ENCODE data around the gene SLC2A3. TPM values are rescaled to one million over a fixed set of nuclear protein-coding genes. Genes with fewer than 3 reads are reported as not detected.
"Not testable (repeated sequence)": the region's sequence is repeated elsewhere in the genome, so short reads cannot be mapped to it uniquely, and the experiment has no call there.

The SLC2A3 gene
- total RNA-seq, 1 donor from 2014 or later: 87.9 TPM

DNA sequence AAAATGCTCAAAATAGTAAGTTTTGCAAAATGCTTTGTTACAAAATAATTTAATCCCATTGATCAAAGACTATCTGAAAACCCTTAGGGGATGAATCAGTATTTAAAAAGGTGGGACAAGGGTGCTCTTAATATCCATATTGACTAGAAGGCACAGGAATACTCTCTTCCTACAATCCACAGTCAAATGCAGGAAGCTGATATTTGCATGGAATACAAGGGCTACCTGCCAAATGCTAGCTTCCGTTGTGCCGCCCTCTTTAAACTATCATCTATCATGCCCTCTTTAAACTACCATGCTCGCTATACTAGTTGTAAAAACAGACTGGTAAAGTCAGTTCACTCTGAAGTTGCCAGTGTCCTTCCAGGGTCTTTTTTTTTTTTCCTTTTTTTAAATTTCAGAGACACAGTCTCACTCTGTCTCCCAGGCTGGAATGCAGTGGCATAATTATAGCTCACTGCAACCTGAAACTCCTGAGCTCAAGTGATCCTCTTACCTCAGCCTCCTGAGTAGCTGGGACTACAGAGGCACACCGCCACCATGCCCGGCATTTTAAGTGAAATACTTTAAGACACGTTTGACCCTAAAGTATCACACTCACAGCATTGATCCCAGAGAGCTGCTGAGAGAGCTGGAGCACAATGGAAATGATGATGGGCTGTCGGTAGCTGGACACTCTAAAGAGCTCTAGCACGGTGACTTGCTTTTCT is 6.7 kb downstream of the SLC2A3 start:
- POLR2A ChIA-PET: interaction anchor here (0.7 kb wide), 1 partner anchor 70 kb away, joined by 3 read pairs; no protein-coding TSS in a partner anchor
- Mint-ChIP-seq H3K9me3 (no peaks in the 10 kb centered on the region), H3K27ac (no peak overlapping the region), H3K4me3 (no peak overlapping the region), H3K4me1 (no peaks in the 10 kb centered on the region), H3K27me3 (no peaks in the 10 kb centered on the region), H3K36me3 (ENCODE audit: low read depth) (peaks cover 61% of the 10 kb centered on the region)
- no peak for ATAC-seq (ENCODE audit: low read depth)
- CTCF ChIA-PET: interaction anchor here (5.4 kb wide), 1 partner anchor 66 kb away, joined by 98 read pairs; no protein-coding TSS in a partner anchor
- intact Hi-C loops (cut with micrococcal nuclease): no loop called here
- TF ChIP-seq, protein P1, sequence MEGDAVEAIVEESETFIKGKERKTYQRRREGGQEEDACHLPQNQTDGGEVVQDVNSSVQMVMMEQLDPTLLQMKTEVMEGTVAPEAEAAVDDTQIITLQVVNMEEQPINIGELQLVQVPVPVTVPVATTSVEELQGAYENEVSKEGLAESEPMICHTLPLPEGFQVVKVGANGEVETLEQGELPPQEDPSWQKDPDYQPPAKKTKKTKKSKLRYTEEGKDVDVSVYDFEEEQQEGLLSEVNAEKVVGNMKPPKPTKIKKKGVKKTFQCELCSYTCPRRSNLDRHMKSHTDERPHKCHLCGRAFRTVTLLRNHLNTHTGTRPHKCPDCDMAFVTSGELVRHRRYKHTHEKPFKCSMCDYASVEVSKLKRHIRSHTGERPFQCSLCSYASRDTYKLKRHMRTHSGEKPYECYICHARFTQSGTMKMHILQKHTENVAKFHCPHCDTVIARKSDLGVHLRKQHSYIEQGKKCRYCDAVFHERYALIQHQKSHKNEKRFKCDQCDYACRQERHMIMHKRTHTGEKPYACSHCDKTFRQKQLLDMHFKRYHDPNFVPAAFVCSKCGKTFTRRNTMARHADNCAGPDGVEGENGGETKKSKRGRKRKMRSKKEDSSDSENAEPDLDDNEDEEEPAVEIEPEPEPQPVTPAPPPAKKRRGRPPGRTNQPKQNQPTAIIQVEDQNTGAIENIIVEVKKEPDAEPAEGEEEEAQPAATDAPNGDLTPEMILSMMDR (IDR thresholded peaks at IDR 0.05): no peak
- no peak for DNase-seq

DNA sequence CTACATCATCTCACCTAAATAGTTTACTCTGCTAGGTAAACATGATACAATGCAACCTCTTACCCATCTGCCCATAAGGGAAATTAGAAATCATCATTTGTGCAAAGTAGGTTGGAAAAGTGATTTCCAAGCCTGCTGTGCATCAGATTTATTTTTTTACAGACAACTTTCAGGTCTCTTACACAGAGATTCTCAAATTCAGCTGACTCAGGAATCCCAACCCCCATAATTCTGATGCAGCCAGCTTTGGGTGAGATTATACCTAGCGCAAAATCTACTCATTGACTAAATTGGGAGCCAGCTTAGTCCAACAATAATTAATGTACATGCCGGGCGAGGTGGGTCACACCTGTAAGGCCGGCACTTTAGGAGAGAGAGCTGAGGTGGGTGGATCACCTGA is 8.5 kb downstream of the SLC2A3 start:
- Mint-ChIP-seq H3K27me3 (no peaks in the 10 kb centered on the region), H3K4me3 (no peak overlapping the region), H3K27ac (no peak overlapping the region), H3K36me3 (ENCODE audit: low read depth) (peaks cover 77% of the 10 kb centered on the region), H3K9me3 (no peaks in the 10 kb centered on the region), H3K4me1 (no peaks in the 10 kb centered on the region)
- intact Hi-C loops (cut with micrococcal nuclease): no loop called here
- no peak for DNase-seq
- ChIA-PET POLR2A (no interaction called here), CTCF (no interaction called here)
- no peak for ATAC-seq (ENCODE audit: low read depth)
- TF ChIP-seq, protein P1 (IDR thresholded peaks at IDR 0.05): no peak

DNA sequence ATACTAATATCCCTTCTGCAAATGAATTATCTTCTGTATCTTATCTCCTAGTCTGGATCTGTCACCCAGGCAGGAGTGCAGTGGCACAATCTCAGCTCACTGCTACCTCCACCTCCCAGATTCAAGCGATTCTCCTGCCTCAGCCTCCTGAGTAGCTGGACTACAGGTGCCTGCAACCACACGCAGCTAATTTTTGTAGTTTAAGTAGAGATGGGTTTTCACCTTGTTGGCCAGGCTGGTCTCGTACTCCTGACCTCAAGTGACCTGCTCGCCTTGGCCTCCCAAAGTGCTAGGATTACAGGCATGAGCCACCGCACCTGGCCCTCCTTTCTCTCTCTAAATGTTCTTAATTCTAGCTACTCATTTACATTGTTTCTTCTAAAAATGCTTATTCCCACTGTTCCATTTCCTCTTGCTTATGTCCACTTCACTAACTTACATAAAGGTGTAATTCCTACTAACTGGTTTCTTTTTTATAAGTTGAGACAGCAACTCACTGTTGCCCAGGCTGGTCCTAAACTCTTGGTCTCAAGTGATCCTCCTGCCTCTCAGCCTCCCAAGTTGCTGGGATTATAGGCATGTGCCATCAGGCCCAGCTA is 9.8 kb downstream of the SLC2A3 start:
- CTCF ChIA-PET: not testable (repeated sequence)

DNA sequence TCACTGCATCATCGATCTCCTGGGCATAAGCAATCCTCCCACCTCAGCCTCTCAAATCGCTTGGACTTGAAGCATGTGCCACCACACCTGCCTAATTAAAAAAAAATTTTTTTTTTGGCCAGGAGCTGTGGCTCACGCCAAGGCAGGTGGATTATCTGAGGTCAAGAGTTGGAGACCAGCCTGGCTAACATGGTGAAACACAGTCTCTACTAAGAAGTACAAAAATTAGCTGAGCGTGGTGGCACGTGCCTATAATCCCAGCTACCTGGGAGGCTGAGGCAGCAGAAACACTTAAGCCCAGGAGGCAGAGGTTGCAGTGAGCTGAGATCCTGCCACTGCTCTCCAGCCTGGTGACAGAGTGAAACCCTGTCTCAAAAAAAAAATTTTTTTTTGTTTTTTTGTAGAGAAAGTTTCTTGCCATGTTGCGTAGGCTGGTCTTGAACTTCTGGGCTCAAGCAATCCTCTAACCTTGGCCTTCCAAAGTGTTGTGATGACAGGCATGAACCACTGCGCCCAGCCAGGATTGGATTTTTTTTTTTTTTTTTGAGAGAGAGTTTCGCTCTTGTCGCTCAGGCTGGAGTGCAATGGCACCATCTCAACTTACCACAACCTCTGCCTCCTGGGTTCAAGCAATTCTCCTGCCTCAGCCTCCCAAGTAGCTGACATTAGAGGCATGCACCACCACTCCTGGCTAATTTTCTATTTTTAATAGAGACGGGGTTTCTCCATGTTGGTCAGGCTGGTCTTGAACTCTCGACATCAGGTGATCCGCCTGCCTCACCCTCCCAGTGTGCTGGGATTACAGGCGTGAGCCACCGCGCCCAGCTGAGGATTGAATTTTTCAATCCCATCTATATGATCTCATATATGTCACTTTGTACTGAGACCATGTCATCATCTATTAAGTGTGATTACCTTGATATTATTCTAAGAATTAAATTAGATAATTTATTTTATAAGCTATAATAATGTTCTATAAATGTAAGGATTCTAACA is 12.4 kb downstream of the SLC2A3 start:
- Mint-ChIP-seq H3K27ac (no peak overlapping the region), H3K4me1 (no peaks in the 10 kb centered on the region), H3K4me3 (no peak overlapping the region), H3K27me3 (no peaks in the 10 kb centered on the region), H3K36me3 (ENCODE audit: low read depth) (peaks cover 85% of the 10 kb centered on the region), H3K9me3 (no peaks in the 10 kb centered on the region)
- ChIA-PET CTCF (interaction anchor here (0.9 to 1.5 kb wide), 2 partner anchors 9 to 123 kb away, joined by 5 to 6 read pairs; no protein-coding TSS in a partner anchor), POLR2A (interaction anchor here (1.0 kb wide), 2 partner anchors 10 to 37 kb away, joined by 3 to 5 read pairs; no protein-coding TSS in a partner anchor)
- DNase-seq: no peak
- no peak for ATAC-seq (ENCODE audit: low read depth)
- intact Hi-C loops (cut with micrococcal nuclease): no loop called here
- TF ChIP-seq, protein P1 (IDR thresholded peaks at IDR 0.05): no peak

More for the DNA sequence above, 9.8 kb downstream of the SLC2A3 start:
- intact Hi-C loops (cut with micrococcal nuclease); H3K27me3 Mint-ChIP-seq; H3K9me3 Mint-ChIP-seq; H3K4me3 Mint-ChIP-seq; H3K4me1 Mint-ChIP-seq; H3K27ac Mint-ChIP-seq; ATAC-seq (ENCODE audit: low read depth); POLR2A ChIA-PET; DNase-seq: not testable (repeated sequence)
- H3K36me3 Mint-ChIP-seq (ENCODE audit: low read depth): peaks cover 85% of the 10 kb centered on the region

DNA sequence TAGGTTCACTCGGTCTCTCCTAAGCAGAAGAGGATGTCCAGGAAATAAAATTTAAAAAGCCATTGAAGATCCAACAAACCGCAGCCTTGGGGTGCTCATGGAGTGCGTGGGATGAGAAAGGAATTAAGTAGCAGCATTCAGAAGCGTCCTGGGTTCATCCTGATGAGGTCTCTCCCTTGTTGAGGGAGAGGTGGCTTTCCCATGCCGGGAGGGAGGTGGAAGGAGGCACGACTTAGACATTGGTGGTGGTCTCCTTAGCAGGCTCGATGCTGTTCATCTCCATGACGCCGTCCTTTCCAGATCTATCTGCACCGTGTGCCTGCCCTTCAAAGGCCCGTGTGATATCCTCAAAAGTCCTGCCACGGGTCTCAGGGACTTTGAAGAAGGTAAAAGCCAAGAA is 14.8 kb downstream of the SLC2A3 start:
- POLR2A ChIA-PET: interaction anchor here (0.8 kb wide), 1 partner anchor 12 kb away, joined by 3 read pairs; no protein-coding TSS in a partner anchor
- H3K9me3 Mint-ChIP-seq; intact Hi-C loops (cut with micrococcal nuclease); H3K4me3 Mint-ChIP-seq; H3K4me1 Mint-ChIP-seq; H3K27me3 Mint-ChIP-seq; CTCF ChIA-PET; DNase-seq; ATAC-seq (ENCODE audit: low read depth); H3K27ac Mint-ChIP-seq: not testable (repeated sequence)
- peaks cover 80% of the 10 kb centered on the region for H3K36me3 Mint-ChIP-seq (ENCODE audit: low read depth)

DNA sequence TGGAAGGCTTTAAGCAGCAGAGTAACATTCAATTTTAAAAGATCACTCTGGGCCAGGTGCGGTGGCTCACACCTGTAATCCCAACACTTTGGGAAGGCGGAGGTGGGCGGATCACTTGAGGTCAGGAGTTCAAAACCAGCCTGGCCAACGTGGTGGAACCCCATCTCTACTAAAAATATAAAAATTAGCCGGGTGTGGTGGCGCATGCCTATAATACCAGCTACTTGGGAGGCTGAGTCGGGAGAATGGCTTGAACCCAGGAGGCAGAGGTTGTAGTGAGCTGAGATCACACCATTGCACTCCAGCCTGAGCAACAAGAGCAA is 17.8 kb downstream of the SLC2A3 start:
- H3K27ac Mint-ChIP-seq; H3K4me3 Mint-ChIP-seq; ATAC-seq (ENCODE audit: low read depth); H3K4me1 Mint-ChIP-seq; DNase-seq; H3K27me3 Mint-ChIP-seq; intact Hi-C loops (cut with micrococcal nuclease); H3K9me3 Mint-ChIP-seq: not testable (repeated sequence)
- CTCF ChIA-PET: interaction anchor here (0.8 to 1.8 kb wide), 2 partner anchors 13 to 14 kb away, joined by 3 to 5 read pairs; no protein-coding TSS in a partner anchor
- POLR2A ChIA-PET: interaction anchor here (0.6 to 1.7 kb wide), 2 partner anchors 15 to 212 kb away, joined by 5 to 7 read pairs; no protein-coding TSS in a partner anchor
- H3K36me3 Mint-ChIP-seq (ENCODE audit: low read depth): peaks cover 60% of the 10 kb centered on the region
